ENCODE results near the gene RAPGEF6. TPM values are rescaled to one million over a fixed set of nuclear protein-coding genes. Genes with fewer than 3 reads are reported as not detected.

Gene RAPGEF6
- total and polyA plus RNA-seq, 9 of the 15 experiments (the other 6 are each of a cell fraction or from before 2014, with no cell fraction given): 2.7 to 23.4 (median 12.7) TPM

GRCh38 chr5:131418846-131419245 is 216.2 kb downstream of the RAPGEF6 start:
- Histone ChIP-seq H3K9ac (ENCODE audit: insufficient read depth in 1 of 2, low read depth in 2 of 2, low read length in 2 of 2) (no peak overlapping the region), H4K20me1 (replicated peaks; ENCODE audit: control insufficient read depth, insufficient read depth, low read length) (no peaks in the 10 kb centered on the region), H3K36me3 (ENCODE audit: control insufficient read depth, insufficient read depth, low read length) (peaks cover 25% of the 10 kb centered on the region; the same call in 2 of the 3 replicates), H2AFZ (ENCODE audit: low read depth, low read length) (no peak overlapping the region), H3K4me2 (ENCODE audit: insufficient read depth, low read length) (no peak overlapping the region), H3K27ac (ENCODE audit: extremely low read depth, low read depth, low read length) (no peak overlapping the region), H3K4me3 (no peak overlapping the region), H3K9me1 (ENCODE audit: control insufficient read depth, insufficient read depth, low read length) (no peaks in the 10 kb centered on the region), H3K4me1 (replicated peaks in 1 of 2; ENCODE audit: control insufficient read depth in 2 of 2, insufficient read depth in 2 of 2, low read length in 2 of 2) (no peaks in the 10 kb centered on the region), H3K27me3 (ENCODE audit: control insufficient read depth in 2 of 2, insufficient read depth in 2 of 2, low read length in 2 of 2) (no peaks in the 10 kb centered on the region), H3K79me2 (ENCODE audit: control insufficient read depth, insufficient read depth, low read length) (no peaks in the 10 kb centered on the region), H3K9me3 (replicated peaks; ENCODE audit: control insufficient read depth, insufficient read depth, low read depth, low read length) (no peaks in the 10 kb centered on the region)
- no peak for DNase-seq (ENCODE audit: extremely low read depth in 1 of 4, low spot score in 3 of 4)
- ChIA-PET CTCF (ENCODE audit: low intra/inter-chr PET ratio) (no interaction called here), POLR2A (interaction anchor here (1.3 kb wide), 1 partner anchor 13 kb away, joined by 4 read pairs; no protein-coding TSS in a partner anchor)
- no peak for ATAC-seq
- in situ Hi-C loops (cut with MboI) (no loop called here), intact Hi-C loops (cut with micrococcal nuclease) (loop anchor here (5.0 to 10.0 kb wide), 4 partner anchors 307 to 1644 kb away; no protein-coding TSS in a partner anchor)
- no TSS peak for BruUV-seq (replicated peaks)
- FAIRE-seq: no peak
- WGBS (ENCODE audit: insufficient coverage, low coverage, missing lambda C conversion rate): 88% methylated on average over 7 of the region's 7 CpGs
- TF ChIP-seq ZNF764 (CRISPR knock-in tag; IDR thresholded peaks at IDR 0.05; ENCODE audit: low read depth) (no peak), GMEB1 (CRISPR knock-in tag; IDR thresholded peaks at IDR 0.05) (no peak)

- Histone ChIP-seq H3K4me2 (ENCODE audit: insufficient read depth, low read length) (no peak overlapping the region), H3K79me2 (ENCODE audit: control insufficient read depth, insufficient read depth, low read length) (no peaks in the 10 kb centered on the region), H3K9me3 (replicated peaks; ENCODE audit: control insufficient read depth, insufficient read depth, low read depth, low read length) (no peaks in the 10 kb centered on the region), H3K36me3 (ENCODE audit: control insufficient read depth, insufficient read depth, low read length) (peaks cover 29% of the 10 kb centered on the region; the same call in 2 of the 3 replicates), H2AFZ (ENCODE audit: low read depth, low read length) (no peak overlapping the region), H3K27ac (ENCODE audit: extremely low read depth, low read depth, low read length) (no peak overlapping the region), H3K27me3 (ENCODE audit: control insufficient read depth in 2 of 2, insufficient read depth in 2 of 2, low read length in 2 of 2) (no peaks in the 10 kb centered on the region), H3K9ac (ENCODE audit: insufficient read depth in 1 of 2, low read depth in 2 of 2, low read length in 2 of 2) (no peak overlapping the region), H4K20me1 (replicated peaks; ENCODE audit: control insufficient read depth, insufficient read depth, low read length) (no peaks in the 10 kb centered on the region), H3K4me1 (replicated peaks in 1 of 2; ENCODE audit: control insufficient read depth in 2 of 2, insufficient read depth in 2 of 2, low read length in 2 of 2) (no peaks in the 10 kb centered on the region), H3K9me1 (ENCODE audit: control insufficient read depth, insufficient read depth, low read length) (no peaks in the 10 kb centered on the region), H3K4me3 (no peak overlapping the region)
- CTCF ChIA-PET (ENCODE audit: low intra/inter-chr PET ratio): interaction anchor here (1.8 kb wide), 1 partner anchor 253 kb away, joined by 7 read pairs; the partner anchor contains the start of gene HINT1
- FAIRE-seq (peak; percentile 82), ATAC-seq (peak; percentile 88), DNase-seq (ENCODE audit: extremely low read depth in 1 of 4, low spot score in 3 of 4) (peak; percentile 60 to 83 (median 60))
- in situ Hi-C loops (cut with MboI): no loop called here
- BruUV-seq (replicated peaks): no TSS peak
- intact Hi-C loops (cut with micrococcal nuclease): loop anchor here (5.0 to 10.0 kb wide), 4 partner anchors 305 to 1643 kb away; no protein-coding TSS in a partner anchor
- 1% methylated on average over 7 of the region's 7 CpGs for WGBS (ENCODE audit: insufficient coverage, low coverage, missing lambda C conversion rate)
- POLR2A ChIA-PET: no interaction called here
- 0 out of 2 replicates have a peak, but pooled peaks have one; percentile 14 for TF ChIP-seq CXXC5 (CRISPR knock-in tag; IDR thresholded peaks at IDR 0.05)
- TF ChIP-seq HIVEP1 (CRISPR knock-in tag; IDR thresholded peaks at IDR 0.05): no peak
- peak; percentile 63 to 85 (median 74) for TF ChIP-seq CTCF (IDR thresholded peaks at IDR 0.05 in 2 of 3, conservative IDR thresholded peaks at IDR 0.05 in 1 of 3; ENCODE audit: insufficient read depth in 2 of 3, low read depth in 1 of 3, low read length in 3 of 3)
- TF ChIP-seq SREBF2 (CRISPR knock-in tag; IDR thresholded peaks at IDR 0.05): no peak
- peak; percentile 79; the same call in 1 of the 2 replicates for TF ChIP-seq ZNF384 (IDR thresholded peaks at IDR 0.05; ENCODE audit: low read depth, low read length)
- no peak for TF ChIP-seq RNF219 (CRISPR knock-in tag; IDR thresholded peaks at IDR 0.05)
Measured at GRCh38 chr5:131417240-131417869, 217.7 kb downstream of the RAPGEF6 start.

Data from K562 (cell line).